ENCODE results near the gene FBXO9.

- TF ChIP-seq CTCF (IDR thresholded peaks at IDR 0.05; ENCODE audit: low read length): no peak
- no peak for TF ChIP-seq EZH2phosphoT487 (IDR thresholded peaks at IDR 0.05; ENCODE audit: low read length)
Observed at GRCh38 chr6:53139841-53140413, 74.7 kb downstream of the FBXO9 start.

Measured in MM.1S (cell line).